ENCODE measurements around the gene LDLRAD4.

GRCh38 chr18:13524054-13524453, 305.5 kb downstream of the LDLRAD4 start:
- TF ChIP-seq CTCF (IDR thresholded peaks at IDR 0.05; ENCODE audit: insufficient read depth, low read length) (no peak), POLR2AphosphoS5 (IDR thresholded peaks at IDR 0.05; ENCODE audit: low read depth) (no peak), SPI1 (IDR thresholded peaks at IDR 0.05; ENCODE audit: borderline replicate concordance, low read depth) (no peak), GABPA (IDR thresholded peaks at IDR 0.05; ENCODE audit: low read depth) (no peak)
- TF ChIP-seq, protein P1, sequence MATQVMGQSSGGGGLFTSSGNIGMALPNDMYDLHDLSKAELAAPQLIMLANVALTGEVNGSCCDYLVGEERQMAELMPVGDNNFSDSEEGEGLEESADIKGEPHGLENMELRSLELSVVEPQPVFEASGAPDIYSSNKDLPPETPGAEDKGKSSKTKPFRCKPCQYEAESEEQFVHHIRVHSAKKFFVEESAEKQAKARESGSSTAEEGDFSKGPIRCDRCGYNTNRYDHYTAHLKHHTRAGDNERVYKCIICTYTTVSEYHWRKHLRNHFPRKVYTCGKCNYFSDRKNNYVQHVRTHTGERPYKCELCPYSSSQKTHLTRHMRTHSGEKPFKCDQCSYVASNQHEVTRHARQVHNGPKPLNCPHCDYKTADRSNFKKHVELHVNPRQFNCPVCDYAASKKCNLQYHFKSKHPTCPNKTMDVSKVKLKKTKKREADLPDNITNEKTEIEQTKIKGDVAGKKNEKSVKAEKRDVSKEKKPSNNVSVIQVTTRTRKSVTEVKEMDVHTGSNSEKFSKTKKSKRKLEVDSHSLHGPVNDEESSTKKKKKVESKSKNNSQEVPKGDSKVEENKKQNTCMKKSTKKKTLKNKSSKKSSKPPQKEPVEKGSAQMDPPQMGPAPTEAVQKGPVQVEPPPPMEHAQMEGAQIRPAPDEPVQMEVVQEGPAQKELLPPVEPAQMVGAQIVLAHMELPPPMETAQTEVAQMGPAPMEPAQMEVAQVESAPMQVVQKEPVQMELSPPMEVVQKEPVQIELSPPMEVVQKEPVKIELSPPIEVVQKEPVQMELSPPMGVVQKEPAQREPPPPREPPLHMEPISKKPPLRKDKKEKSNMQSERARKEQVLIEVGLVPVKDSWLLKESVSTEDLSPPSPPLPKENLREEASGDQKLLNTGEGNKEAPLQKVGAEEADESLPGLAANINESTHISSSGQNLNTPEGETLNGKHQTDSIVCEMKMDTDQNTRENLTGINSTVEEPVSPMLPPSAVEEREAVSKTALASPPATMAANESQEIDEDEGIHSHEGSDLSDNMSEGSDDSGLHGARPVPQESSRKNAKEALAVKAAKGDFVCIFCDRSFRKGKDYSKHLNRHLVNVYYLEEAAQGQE (IDR thresholded peaks at IDR 0.05; ENCODE audit: insufficient replicate concordance, low read depth), result no peak

Data from HL-60 (cell line).